Tibial artery (tissue), 4 donors: Measurements from ENCODE around the gene CABLES2.

Source experiments
- DNase-seq, 2 donors: peaks; one replicate each; pipeline ENCODE4 v3.0.0-alpha.2; 2019
- H3K27ac ChIP-seq, 2 donors: fragments of 200-600 bp; sonication (generic) in 1 of 2; 1 replicate in 1 of 2; 2 replicates in 1 of 2; pipeline ENCODE4 v1.5.1; 2018 to 2019; ENCODE audit warnings: mild to moderate bottlenecking in 1 of 2
- H3K27me3 ChIP-seq, 2 donors: fragments of 200-600 bp; sonication (generic) in 1 of 2; one replicate each; pipeline versions ENCODE4 v1.5.1 to v1.6.0; 2016 to 2019
- H3K36me3 ChIP-seq, 3 donors: fragments of 200-600 bp; sonication (generic) in 2 of 3; one replicate each; pipeline ENCODE4 v1.5.1; 2016 to 2019; ENCODE audit warnings: mild to moderate bottlenecking in 2 of 3
- H3K4me1 ChIP-seq, 4 donors: fragments of 200-600 bp; sonication (generic) in 2 of 4; 1 replicate in 3 of 4; 2 replicates in 1 of 4; pipeline ENCODE4 v1.5.1; 2016 to 2019
- H3K4me3 ChIP-seq, 2 donors: fragments of 200-600 bp; sonication (generic) in 1 of 2; 1 replicate in 1 of 2; 2 replicates in 1 of 2; pipeline ENCODE4 v1.5.1; 2018 to 2019; ENCODE audit warnings: mild to moderate bottlenecking in 2 of 2
- H3K9me3 ChIP-seq, 3 donors: fragments of 200-600 bp; sonication (generic) in 1 of 3; one replicate each; pipeline ENCODE4 v1.5.1; 2016 to 2019
- CTCF ChIP-seq, 2 experiments: fragments of 200-600 bp in 1 of 2; fragments of 450-650 bp in 1 of 2; IDR thresholded peaks; one replicate each; pipeline ENCODE4 v1.5.1; 2017 to 2019; ENCODE audit warnings: antibody characterized with exemption in 2 of 2, mild to moderate bottlenecking in 1 of 2, moderate library complexity in 1 of 2
- intact Hi-C: fragments of 100-400 bp; cut with DNase I; formaldehyde crosslinking; loops from one replicate; pipeline ENCODE4 v1.15.0; 2023; ENCODE audit warnings: low total_unique reads

Gene CABLES2

GRCh38 chr20:62342910-62343309, 64.2 kb downstream of the CABLES2 start:
- Histone ChIP-seq H3K4me3 (no peak overlapping the region), H3K36me3 (peaks cover 69 to 87% (median 80%) of the 10 kb centered on the region in 3 donors), H3K9me3 (no peaks in the 10 kb centered on the region), H3K4me1 (no peaks in the 10 kb centered on the region), H3K27me3 (no peaks in the 10 kb centered on the region), H3K27ac (peak overlapping the region in 1 of 2 donors; percentile 16)
- intact Hi-C loops: no loop called here
- no peak for TF ChIP-seq CTCF (IDR thresholded peaks at IDR 0.05)
- no peak for DNase-seq

GRCh38 chr20:62339647-62340062, 67.4 kb downstream of the CABLES2 start:
- intact Hi-C loops: no loop called here
- Histone ChIP-seq H3K27me3 (no peaks in the 10 kb centered on the region), H3K4me1 (no peaks in the 10 kb centered on the region), H3K9me3 (no peaks in the 10 kb centered on the region), H3K4me3 (no peak overlapping the region), H3K36me3 (peaks cover 73 to 88% (median 80%) of the 10 kb centered on the region in 3 donors), H3K27ac (no peak overlapping the region)
- DNase-seq: no peak
- TF ChIP-seq CTCF (IDR thresholded peaks at IDR 0.05): no peak
